Chondrocyte (in vitro differentiated cells): ENCODE measurements around the gene ERFE. TPM values are rescaled to one million over a fixed set of nuclear protein-coding genes. Genes with fewer than 3 reads are reported as not detected.

Experiments
- DNase-seq: peaks from one replicate; pipeline ENCODE4 v3.0.0; 2021; ENCODE audit warnings: mixed read lengths, low spot score
- H3K27ac Mint-ChIP-seq: one replicate; pipeline ENCODE4 v1.8.0; 2021; ENCODE audit warnings: mild to moderate bottlenecking, moderate library complexity, mixed read lengths; ENCODE audit not compliant: unreplicated experiment
- H3K27me3 Mint-ChIP-seq: 2 replicates; pipeline ENCODE4 v1.8.0; 2021; ENCODE audit warnings: low read depth, mixed read lengths
- H3K36me3 Mint-ChIP-seq: 2 replicates; pipeline ENCODE4 v1.8.0; 2021; ENCODE audit warnings: low read depth, mixed read lengths
- H3K4me1 Mint-ChIP-seq: 2 replicates; pipeline ENCODE4 v1.8.0; 2021; ENCODE audit warnings: low read depth, mild to moderate bottlenecking, mixed read lengths
- H3K4me3 Mint-ChIP-seq: one replicate; pipeline ENCODE4 v1.8.0; 2021; ENCODE audit warnings: mild to moderate bottlenecking, moderate library complexity, mixed read lengths; ENCODE audit not compliant: unreplicated experiment
- H3K9me3 Mint-ChIP-seq: 2 replicates; pipeline ENCODE4 v1.8.0; 2021; ENCODE audit warnings: low read depth, mixed read lengths
- CTCF ChIP-seq: fragments of 200-600 bp; sonication (generic); IDR thresholded peaks from 2 replicates; pipeline ENCODE4 v1.5.0; 2021; ENCODE audit warnings: antibody characterized with exemption, mild to moderate bottlenecking, moderate library complexity
- total RNA-seq: library from RNA; stranded (reverse); gene quantifications from 3 replicates; pipeline ENCODE4 v1.2.1, GENCODE V29; 2021

Gene ERFE
- total RNA-seq, 1 donor from 2014 or later = 10.3 TPM

- no peak overlapping the region for H3K27ac Mint-ChIP-seq
- peak; percentile 77 for TF ChIP-seq CTCF
- no peaks in the 10 kb centered on the region for H3K27me3 Mint-ChIP-seq
- peak overlapping the region; percentile 74 for H3K4me3 Mint-ChIP-seq
- no peak for DNase-seq
- H3K4me1 Mint-ChIP-seq = peaks cover 46% of the 10 kb centered on the region
- H3K36me3 Mint-ChIP-seq = peaks cover 9% of the 10 kb centered on the region
- H3K9me3 Mint-ChIP-seq = no peaks in the 10 kb centered on the region
Measured at GRCh38 chr2:238139196-238140039, 19.4 kb upstream of the ERFE start.

GRCh38 chr2:238140040-238140439 lies 18.7 kb upstream of the ERFE start:
- Mint-ChIP-seq H3K36me3 (peaks cover 9% of the 10 kb centered on the region), H3K27ac (no peak overlapping the region), H3K9me3 (no peaks in the 10 kb centered on the region), H3K4me1 (peaks cover 46% of the 10 kb centered on the region), H3K27me3 (no peaks in the 10 kb centered on the region), H3K4me3 (peak overlapping the region; percentile 54)
- no peak for DNase-seq
- no peak for TF ChIP-seq CTCF

- TF ChIP-seq CTCF = no peak
- Mint-ChIP-seq H3K9me3 (no peaks in the 10 kb centered on the region), H3K4me1 (peaks cover 46% of the 10 kb centered on the region), H3K4me3 (peak overlapping the region; percentile 68), H3K36me3 (peaks cover 9% of the 10 kb centered on the region), H3K27me3 (no peaks in the 10 kb centered on the region), H3K27ac (no peak overlapping the region)
- DNase-seq = no peak
Measured at GRCh38 chr2:238140721-238141540, 17.8 kb upstream of the ERFE start.

GRCh38 chr2:238141541-238142318 lies 17.0 kb upstream of the ERFE start:
- Mint-ChIP-seq H3K9me3 (no peaks in the 10 kb centered on the region), H3K27ac (peak overlapping the region; percentile 70), H3K36me3 (peaks cover 9% of the 10 kb centered on the region), H3K4me3 (peak overlapping the region; percentile 68), H3K27me3 (no peaks in the 10 kb centered on the region), H3K4me1 (peaks cover 46% of the 10 kb centered on the region)
- no peak for TF ChIP-seq CTCF
- no peak for DNase-seq
